ENCODE measurements around the gene PRSS22. TPM values are rescaled to one million over a fixed set of nuclear protein-coding genes. Genes with fewer than 3 reads are reported as not detected.
A peak's percentile ranks its signal among the peaks of the same experiment; 100 is the strongest.

Gene PRSS22
- polyA plus RNA-seq, 1 of the 3 experiments (the other 2 are of a cell fraction): not detected

DNA sequence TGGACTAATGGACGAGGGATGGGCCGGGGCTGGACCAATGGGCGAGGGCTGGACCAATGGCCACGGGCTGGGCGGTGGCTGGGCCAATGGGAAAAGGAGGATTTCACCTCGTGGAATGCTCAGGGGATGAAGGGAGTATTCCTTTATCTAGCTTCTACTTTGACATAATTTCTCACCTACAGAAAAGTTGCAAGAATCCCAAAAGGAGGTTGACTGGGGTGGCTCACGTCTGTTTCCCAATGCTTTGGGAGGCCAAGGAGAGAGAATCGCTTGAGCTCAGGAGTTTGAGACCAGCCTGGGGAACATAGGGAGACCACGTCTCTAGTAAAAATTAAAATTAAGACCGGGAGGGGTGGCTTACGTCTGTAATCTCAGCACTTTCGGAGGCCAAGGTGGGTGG lies 48.0 kb upstream of the PRSS22 start:
- no peak overlapping the region for H3K4me3 ChIP-seq (ENCODE audit: low read depth in 2 of 2, low read length in 1 of 2)
- ChIA-PET CTCF (interaction anchor here (0.8 to 2.1 kb wide), 8 partner anchors 10 to 67 kb away, joined by 3 to 10 read pairs (median 5); no protein-coding TSS in a partner anchor), POLR2A (interaction anchor here (0.6 to 1.1 kb wide), 2 partner anchors 13 to 23 kb away, joined by 3 to 9 read pairs; partner anchors contain the start of gene FLYWCH2)
- H3K36me3 ChIP-seq (replicated peaks in 1 of 2; ENCODE audit: control insufficient read depth in 1 of 2, insufficient read depth in 2 of 2, low read length in 1 of 2): no peaks in the 10 kb centered on the region
- no peaks in the 10 kb centered on the region for H3K27me3 ChIP-seq (ENCODE audit: insufficient read depth)
- H3F3A ChIP-seq (replicated peaks; ENCODE audit: insufficient read depth): peaks cover 27% of the 10 kb centered on the region
- H4K20me1 ChIP-seq (ENCODE audit: insufficient read depth): no peaks in the 10 kb centered on the region
- H3K4me1 ChIP-seq (ENCODE audit: control insufficient read depth in 1 of 2, insufficient read depth in 2 of 2, low read depth in 1 of 2, low read length in 1 of 2): peaks cover 6 to 8% of the 10 kb centered on the region in 2 experiments; a peak in 2 of 4 replicates
- 0 out of 2 replicates have a peak, but pooled peaks cover 3% of the 10 kb centered on the region for H3K79me2 ChIP-seq (ENCODE audit: insufficient read depth)
- 20% methylated on average over 12 of the region's 12 CpGs for WGBS (ENCODE audit: low lambda C conversion rate)
- H3K9me2 ChIP-seq: no peaks in the 10 kb centered on the region
- no peak for DNase-seq
- H3K27ac ChIP-seq (ENCODE audit: low read depth in 2 of 2, low read length in 1 of 2): peak overlapping the region in 1 of 2 experiments; percentile 41; a peak in 2 of 4 replicates
- H2AFZ ChIP-seq (ENCODE audit: low read depth): peak overlapping the region; percentile 30; the same call in 1 of the 2 replicates
- peak overlapping the region; percentile 52 for H3K4me2 ChIP-seq
- H3K9ac ChIP-seq: no peak overlapping the region
- no peaks in the 10 kb centered on the region for H3K9me3 ChIP-seq
- TF ChIP-seq MXI1 (IDR thresholded peaks at IDR 0.05; ENCODE audit: low read depth, low read length): peak; percentile 70; the same call in 1 of the 2 replicates
- TF ChIP-seq RFX5 (IDR thresholded peaks at IDR 0.05; ENCODE audit: low read length): peak; percentile 82
- no peak for TF ChIP-seq EZH2phosphoT487 (IDR thresholded peaks at IDR 0.05; ENCODE audit: borderline replicate concordance, low read depth)

DNA sequence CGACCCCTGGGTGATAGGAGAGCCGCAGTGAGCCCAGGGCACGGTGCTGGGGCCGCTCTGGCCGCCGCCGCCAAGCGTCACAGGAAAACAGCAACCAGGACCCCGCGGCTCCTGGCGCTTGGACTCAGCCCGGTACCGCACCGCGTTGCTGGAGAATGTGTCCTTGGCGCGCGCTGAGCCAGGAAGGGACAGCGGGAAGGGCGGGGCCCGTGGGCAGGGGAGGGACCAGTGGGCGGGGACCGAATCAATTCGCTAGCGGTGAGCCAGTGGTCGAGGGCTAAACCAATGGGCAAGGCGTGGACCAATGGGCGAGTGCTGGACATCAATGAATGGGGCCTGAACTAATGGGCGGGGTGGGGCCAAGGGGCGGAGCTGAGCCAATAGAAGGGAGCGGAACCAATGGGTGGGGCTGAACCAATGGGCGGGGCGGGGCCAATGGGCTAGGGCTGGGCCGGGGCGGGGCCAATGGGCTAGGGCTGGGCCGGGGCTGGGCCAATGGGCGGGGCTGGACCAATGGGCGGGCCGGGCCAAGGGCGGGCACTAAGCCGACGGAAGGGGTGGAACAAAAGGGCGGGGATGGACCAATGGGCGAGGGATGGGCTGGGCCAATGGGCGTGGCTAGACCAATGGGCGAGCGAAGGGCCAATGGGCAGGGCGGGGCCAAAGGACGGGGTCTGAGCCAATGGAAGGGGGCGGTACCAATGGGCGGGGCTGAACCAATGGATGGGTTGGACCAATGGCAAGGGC lies 47.4 kb upstream of the PRSS22 start:
- Histone ChIP-seq H4K20me1 (ENCODE audit: insufficient read depth) (no peaks in the 10 kb centered on the region), H3F3A (replicated peaks; ENCODE audit: insufficient read depth) (peaks cover 23% of the 10 kb centered on the region), H3K4me3 (ENCODE audit: low read depth in 2 of 2, low read length in 1 of 2) (peak overlapping the region; percentile 73 to 95), H3K4me2 (peak overlapping the region; percentile 98), H3K9ac (peak overlapping the region; percentile 88), H3K9me2 (no peaks in the 10 kb centered on the region), H3K27ac (ENCODE audit: low read depth in 2 of 2, low read length in 1 of 2) (peak overlapping the region; percentile 72 to 80), H3K27me3 (ENCODE audit: insufficient read depth) (no peaks in the 10 kb centered on the region), H3K36me3 (replicated peaks in 1 of 2; ENCODE audit: control insufficient read depth in 1 of 2, insufficient read depth in 2 of 2, low read length in 1 of 2) (no peaks in the 10 kb centered on the region), H3K4me1 (ENCODE audit: control insufficient read depth in 1 of 2, insufficient read depth in 2 of 2, low read depth in 1 of 2, low read length in 1 of 2) (peaks cover 6 to 8% of the 10 kb centered on the region in 2 experiments; a peak in 2 of 4 replicates), H3K79me2 (ENCODE audit: insufficient read depth) (peaks cover 3% of the 10 kb centered on the region; the same call in 1 of the 2 replicates), H2AFZ (ENCODE audit: low read depth) (0 out of 2 replicates have a peak overlapping the region, but pooled peaks have one; percentile 72), H3K9me3 (no peaks in the 10 kb centered on the region)
- POLR2A ChIA-PET: interaction anchor here (0.6 to 1.1 kb wide), 2 partner anchors 14 to 22 kb away, joined by 3 to 9 read pairs; partner anchors contain the start of gene FLYWCH2
- peak; percentile 95 for DNase-seq
- CTCF ChIA-PET: interaction anchor here (0.8 to 2.1 kb wide), 6 partner anchors 15 to 66 kb away, joined by 3 to 10 read pairs (median 5); no protein-coding TSS in a partner anchor
- 2% methylated on average over 38 of the region's 51 CpGs for WGBS (ENCODE audit: low lambda C conversion rate)
- TF ChIP-seq, protein P1, sequence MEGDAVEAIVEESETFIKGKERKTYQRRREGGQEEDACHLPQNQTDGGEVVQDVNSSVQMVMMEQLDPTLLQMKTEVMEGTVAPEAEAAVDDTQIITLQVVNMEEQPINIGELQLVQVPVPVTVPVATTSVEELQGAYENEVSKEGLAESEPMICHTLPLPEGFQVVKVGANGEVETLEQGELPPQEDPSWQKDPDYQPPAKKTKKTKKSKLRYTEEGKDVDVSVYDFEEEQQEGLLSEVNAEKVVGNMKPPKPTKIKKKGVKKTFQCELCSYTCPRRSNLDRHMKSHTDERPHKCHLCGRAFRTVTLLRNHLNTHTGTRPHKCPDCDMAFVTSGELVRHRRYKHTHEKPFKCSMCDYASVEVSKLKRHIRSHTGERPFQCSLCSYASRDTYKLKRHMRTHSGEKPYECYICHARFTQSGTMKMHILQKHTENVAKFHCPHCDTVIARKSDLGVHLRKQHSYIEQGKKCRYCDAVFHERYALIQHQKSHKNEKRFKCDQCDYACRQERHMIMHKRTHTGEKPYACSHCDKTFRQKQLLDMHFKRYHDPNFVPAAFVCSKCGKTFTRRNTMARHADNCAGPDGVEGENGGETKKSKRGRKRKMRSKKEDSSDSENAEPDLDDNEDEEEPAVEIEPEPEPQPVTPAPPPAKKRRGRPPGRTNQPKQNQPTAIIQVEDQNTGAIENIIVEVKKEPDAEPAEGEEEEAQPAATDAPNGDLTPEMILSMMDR (IDR thresholded peaks at IDR 0.05): no peak
- TF ChIP-seq SMC3 (IDR thresholded peaks at IDR 0.05; ENCODE audit: low read depth, low read length) (no peak), RXRA (IDR thresholded peaks at IDR 0.05; ENCODE audit: borderline replicate concordance, low read depth) (no peak), FOSL2 (IDR thresholded peaks at IDR 0.05; ENCODE audit: borderline replicate concordance, low read depth) (no peak), RAD21 (IDR thresholded peaks at IDR 0.05; ENCODE audit: low read length) (no peak), TEAD4 (IDR thresholded peaks at IDR 0.05; ENCODE audit: borderline replicate concordance, insufficient read depth) (no peak), JUND (IDR thresholded peaks at IDR 0.05) (no peak), RCOR1 (IDR thresholded peaks at IDR 0.05; ENCODE audit: low read length) (0 out of 2 replicates have a peak, but pooled peaks have one; percentile 0), NFIC (IDR thresholded peaks at IDR 0.05; ENCODE audit: borderline replicate concordance) (no peak), FOXM1 (IDR thresholded peaks at IDR 0.05; ENCODE audit: low read depth) (no peak), RFX5 (IDR thresholded peaks at IDR 0.05; ENCODE audit: low read length) (no peak), SIN3A (IDR thresholded peaks at IDR 0.05; ENCODE audit: borderline replicate concordance, low read depth, low read length) (peak; percentile 87), EZH2phosphoT487 (IDR thresholded peaks at IDR 0.05; ENCODE audit: borderline replicate concordance, low read depth) (no peak), CHD2 (IDR thresholded peaks at IDR 0.05; ENCODE audit: low read length, partially characterized antibody) (peak; percentile 46), EP300 (IDR thresholded peaks at IDR 0.05; ENCODE audit: borderline replicate concordance in 1 of 2, low read depth in 1 of 2, low read length in 1 of 2) (no peak)
- TF ChIP-seq, protein P2, sequence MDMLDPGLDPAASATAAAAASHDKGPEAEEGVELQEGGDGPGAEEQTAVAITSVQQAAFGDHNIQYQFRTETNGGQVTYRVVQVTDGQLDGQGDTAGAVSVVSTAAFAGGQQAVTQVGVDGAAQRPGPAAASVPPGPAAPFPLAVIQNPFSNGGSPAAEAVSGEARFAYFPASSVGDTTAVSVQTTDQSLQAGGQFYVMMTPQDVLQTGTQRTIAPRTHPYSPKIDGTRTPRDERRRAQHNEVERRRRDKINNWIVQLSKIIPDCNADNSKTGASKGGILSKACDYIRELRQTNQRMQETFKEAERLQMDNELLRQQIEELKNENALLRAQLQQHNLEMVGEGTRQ (IDR thresholded peaks at IDR 0.05; ENCODE audit: borderline replicate concordance, low read depth, low read length): no peak
- TF ChIP-seq, protein P3, sequence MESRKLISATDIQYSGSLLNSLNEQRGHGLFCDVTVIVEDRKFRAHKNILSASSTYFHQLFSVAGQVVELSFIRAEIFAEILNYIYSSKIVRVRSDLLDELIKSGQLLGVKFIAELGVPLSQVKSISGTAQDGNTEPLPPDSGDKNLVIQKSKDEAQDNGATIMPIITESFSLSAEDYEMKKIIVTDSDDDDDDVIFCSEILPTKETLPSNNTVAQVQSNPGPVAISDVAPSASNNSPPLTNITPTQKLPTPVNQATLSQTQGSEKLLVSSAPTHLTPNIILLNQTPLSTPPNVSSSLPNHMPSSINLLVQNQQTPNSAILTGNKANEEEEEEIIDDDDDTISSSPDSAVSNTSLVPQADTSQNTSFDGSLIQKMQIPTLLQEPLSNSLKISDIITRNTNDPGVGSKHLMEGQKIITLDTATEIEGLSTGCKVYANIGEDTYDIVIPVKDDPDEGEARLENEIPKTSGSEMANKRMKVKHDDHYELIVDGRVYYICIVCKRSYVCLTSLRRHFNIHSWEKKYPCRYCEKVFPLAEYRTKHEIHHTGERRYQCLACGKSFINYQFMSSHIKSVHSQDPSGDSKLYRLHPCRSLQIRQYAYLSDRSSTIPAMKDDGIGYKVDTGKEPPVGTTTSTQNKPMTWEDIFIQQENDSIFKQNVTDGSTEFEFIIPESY (IDR thresholded peaks at IDR 0.05; ENCODE audit: borderline replicate concordance, low read depth): no peak

Measured in SK-N-SH (cell line).